HG02623 (cell line): Measurements from ENCODE around the gene VSX2.

Experiments used
- ATAC-seq: cut with Tn5 transposase; IDR thresholded peaks from one replicate; pipeline ENCODE4 v1.9.1; 2021; ENCODE audit warnings: moderate library complexity; ENCODE audit not compliant: unreplicated experiment

The VSX2 gene

GRCh38 chr14:74297986-74298385 is 58.7 kb downstream of the VSX2 start:
- no peak for ATAC-seq

- ATAC-seq = no peak
These were observed 59.9 kb downstream of the VSX2 start for GRCh38 chr14:74299061-74299545.

- ATAC-seq = no peak
These were observed 62.4 kb downstream of the VSX2 start for GRCh38 chr14:74301594-74302151.

GRCh38 chr14:74302152-74302628 is 62.9 kb downstream of the VSX2 start:
- ATAC-seq = no peak

GRCh38 chr14:74302634-74303569 is 63.7 kb downstream of the VSX2 start, which contains the start of gene ABCD4:
ABCD4 (minus strand) TSS chr14:74302934; CDS start chr14:74302912, 22 bp downstream.
- peak; percentile 95 for ATAC-seq

- ATAC-seq = no peak
These were observed 69.4 kb downstream of the VSX2 start for GRCh38 chr14:74308695-74309094.

GRCh38 chr14:74309125-74310022 is 70.1 kb downstream of the VSX2 start:
- no peak for ATAC-seq

GRCh38 chr14:74312161-74312560 is 72.9 kb downstream of the VSX2 start:
- ATAC-seq = no peak
